Measurements from ENCODE around the gene ITGA4. TPM values are rescaled to one million over a fixed set of nuclear protein-coding genes. Genes with fewer than 3 reads are reported as not detected.

ITGA4 gene
- total RNA-seq, 1 donor from 2014 or later: 104 TPM

DNA sequence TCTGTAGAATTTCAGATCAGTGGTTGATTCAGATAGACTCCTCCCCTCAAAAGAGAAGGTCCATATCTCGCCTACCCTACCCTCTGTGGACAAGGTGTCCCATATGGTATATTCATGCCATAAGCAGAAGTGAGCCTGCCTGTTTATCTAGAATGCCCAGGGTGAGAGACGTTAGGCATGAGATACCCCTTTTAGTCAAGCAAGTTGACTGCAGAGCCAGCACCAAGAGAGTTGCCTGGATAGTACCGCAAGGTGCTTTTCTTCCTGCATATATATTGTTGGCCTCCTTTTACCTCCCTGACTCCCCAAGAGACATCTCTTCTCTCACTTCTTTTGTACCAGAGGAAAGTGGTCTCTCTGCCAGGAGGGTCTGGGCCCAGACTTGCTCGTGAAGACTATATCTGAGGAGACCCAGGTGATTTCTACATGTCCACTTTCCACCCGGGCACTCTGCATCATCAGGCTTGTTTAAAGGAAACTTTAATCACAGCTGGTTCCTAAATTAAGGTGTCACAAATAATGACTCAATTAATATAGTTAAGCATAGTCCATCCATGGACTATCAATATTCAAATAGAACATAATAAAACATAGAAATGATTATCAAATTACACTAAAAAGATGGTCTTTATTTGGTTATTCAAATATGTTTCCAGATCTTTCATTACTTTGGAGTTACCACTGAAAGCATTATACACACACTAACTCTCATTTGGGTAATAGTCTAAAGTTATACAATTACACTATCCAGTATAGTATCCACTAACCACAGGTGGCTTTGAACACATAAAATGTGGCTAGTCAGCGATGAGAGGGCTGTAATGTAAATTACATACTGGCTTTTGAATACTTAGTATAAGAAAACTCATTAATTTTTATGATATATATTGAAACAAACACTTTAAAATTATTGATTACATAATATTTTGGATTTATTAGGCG, 4.1 kb downstream of the ITGA4 start:
- Mint-ChIP-seq H3K4me1 (peaks cover 82% of the 10 kb centered on the region), H3K4me3 (peak overlapping the region; percentile 97), H3K9me3 (no peaks in the 10 kb centered on the region), H3K27ac (peak overlapping the region; percentile 97), H3K27me3 (no peaks in the 10 kb centered on the region), H3K36me3 (ENCODE audit: low read depth) (peaks cover 40% of the 10 kb centered on the region)
- ChIA-PET POLR2A (interaction anchor here (1.0 to 9.2 kb wide), 4 partner anchors 50 to 157 kb away, joined by 3 to 289 read pairs (median 7); no protein-coding TSS in a partner anchor), CTCF (interaction anchor here (1.3 to 6.6 kb wide), 4 partner anchors 155 to 356 kb away, joined by 4 to 178 read pairs (median 10); no protein-coding TSS in a partner anchor)
- ATAC-seq (ENCODE audit: low read depth) (no peak), DNase-seq (no peak)
- no peak for TF ChIP-seq CTCF (IDR thresholded peaks at IDR 0.05)
- intact Hi-C loops (cut with micrococcal nuclease): loop anchor here (5.0 kb wide), 1 partner anchor 431 kb away; the partner anchor contains the start of gene ITPRID2

- no peaks in the 10 kb centered on the region for H3K9me3 Mint-ChIP-seq
- peaks cover 39% of the 10 kb centered on the region for H3K36me3 Mint-ChIP-seq (ENCODE audit: low read depth)
- POLR2A ChIA-PET: interaction anchor here (1.0 to 1.4 kb wide), 3 partner anchors 51 to 157 kb away, joined by 3 to 10 read pairs (median 7); no protein-coding TSS in a partner anchor
- peaks cover 82% of the 10 kb centered on the region for H3K4me1 Mint-ChIP-seq
- H3K27ac Mint-ChIP-seq: peak overlapping the region; percentile 87
- intact Hi-C loops (cut with micrococcal nuclease): loop anchor here (1.0 to 5.0 kb wide), 2 partner anchors 158 to 430 kb away; partner anchors contain the start of gene ITPRID2
- DNase-seq: no peak
- no peaks in the 10 kb centered on the region for H3K27me3 Mint-ChIP-seq
- CTCF ChIA-PET: interaction anchor here (1.3 to 1.9 kb wide), 2 partner anchors 158 to 357 kb away, joined by 4 to 11 read pairs; no protein-coding TSS in a partner anchor
- no peak for TF ChIP-seq CTCF (IDR thresholded peaks at IDR 0.05)
- peak; percentile 12 for ATAC-seq (ENCODE audit: low read depth)
- H3K4me3 Mint-ChIP-seq: peak overlapping the region; percentile 70
These were observed 4.8 kb downstream of the ITGA4 start for GRCh38 chr2:181462033-181462432.

- Mint-ChIP-seq H3K4me3 (peak overlapping the region; percentile 33), H3K9me3 (no peaks in the 10 kb centered on the region), H3K27me3 (no peaks in the 10 kb centered on the region), H3K27ac (peak overlapping the region; percentile 87), H3K36me3 (ENCODE audit: low read depth) (peaks cover 40% of the 10 kb centered on the region), H3K4me1 (peaks cover 93% of the 10 kb centered on the region)
- DNase-seq (no peak), ATAC-seq (ENCODE audit: low read depth) (no peak)
- no peak for TF ChIP-seq CTCF (IDR thresholded peaks at IDR 0.05)
- intact Hi-C loops (cut with micrococcal nuclease): loop anchor here (5.0 kb wide), 1 partner anchor 429 kb away; the partner anchor contains the start of gene ITPRID2
- POLR2A ChIA-PET: interaction anchor here (1.4 kb wide), 1 partner anchor 158 kb away, joined by 4 read pairs; no protein-coding TSS in a partner anchor
- CTCF ChIA-PET: interaction anchor here (1.8 kb wide), 1 partner anchor 159 kb away, joined by 7 read pairs; no protein-coding TSS in a partner anchor
These were observed 6.4 kb downstream of the ITGA4 start for GRCh38 chr2:181463588-181463987.

DNA sequence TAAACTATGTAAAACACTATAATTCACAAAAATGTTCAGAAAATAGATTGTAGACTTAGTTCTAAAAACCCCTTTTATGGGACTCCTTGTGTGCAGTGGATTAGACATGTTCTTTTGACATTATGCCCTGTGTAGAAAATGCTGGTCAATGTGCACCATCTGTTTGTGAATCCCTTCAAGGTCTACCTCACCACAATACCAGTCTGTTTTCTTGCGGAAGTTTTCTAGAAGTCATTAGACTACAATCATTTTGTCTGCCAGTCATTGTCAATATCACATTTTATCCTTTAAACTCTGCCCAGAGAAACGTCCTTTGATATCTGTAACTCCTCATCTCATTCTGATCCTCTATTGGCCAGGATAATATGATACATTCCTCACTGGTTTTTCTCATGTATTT, 7.8 kb downstream of the ITGA4 start:
- Mint-ChIP-seq H3K27ac (peak overlapping the region; percentile 87), H3K4me1 (peaks cover 88% of the 10 kb centered on the region), H3K9me3 (no peaks in the 10 kb centered on the region), H3K36me3 (ENCODE audit: low read depth) (peaks cover 47% of the 10 kb centered on the region), H3K27me3 (no peaks in the 10 kb centered on the region), H3K4me3 (peak overlapping the region; percentile 35)
- intact Hi-C loops (cut with micrococcal nuclease): loop anchor here (5.0 kb wide), 1 partner anchor 427 kb away; the partner anchor contains the start of gene ITPRID2
- ChIA-PET POLR2A (interaction anchor here (0.7 kb wide), 1 partner anchor 156 kb away, joined by 3 read pairs; no protein-coding TSS in a partner anchor), CTCF (interaction anchor here (1.8 kb wide), 1 partner anchor 161 kb away, joined by 7 read pairs; no protein-coding TSS in a partner anchor)
- no peak for TF ChIP-seq CTCF (IDR thresholded peaks at IDR 0.05)
- DNase-seq (no peak), ATAC-seq (ENCODE audit: low read depth) (no peak)

All from activated B cell treated with CpG ODN at 0.5 μM for 24 hours (primary cell).